HCT116 (cell line): ENCODE data around the gene NUDT16L1. TPM values are rescaled to one million over a fixed set of nuclear protein-coding genes. Genes with fewer than 3 reads are reported as not detected.

Experiments used
- ATAC-seq: fragments of 200-7000 bp; cut with Tn5 transposase; 2 replicates; pipeline ENCODE4 v1.9.1; 2020; ENCODE audit warnings: mild to moderate bottlenecking, moderate library complexity
- BruUV-seq: library from RNA; stranded (reverse); fragments of 400-500 nt; replicated peaks from 2 replicates; lab custom pipeline; 2021; lab: Mats Ljungman, UMichigan
- CTCF ChIA-PET: fragments of 300-600 bp; sonication (Branson Sonifier 250); formaldehyde crosslinking; loops from one replicate; lab custom pipeline; 2021; ENCODE audit warnings: antibody characterized with exemption; lab: Charles Lee
- POLR2A ChIA-PET: fragments of 300-600, 350-600 bp; sonication (Branson Sonifier 250); formaldehyde crosslinking; loops from one replicate; lab custom pipeline; 2021; ENCODE audit warnings: antibody characterized with exemption; lab: Charles Lee
- RAD21 ChIA-PET, 2 experiments: fragments of 300-600 bp; sonication (Branson Sonifier 250); formaldehyde crosslinking; loops; one replicate each; lab custom pipeline; 2023; ENCODE audit warnings: low total read pairs in 2 of 2; ENCODE audit not compliant: uncharacterized antibody in 2 of 2, unreplicated experiment in 2 of 2, low non-redundant PET in 1 of 2; lab: Charles Lee
- DNase-seq: peaks from one replicate; pipeline ENCODE4 v3.0.0-alpha.2; 2010; ENCODE audit warnings: low read depth, low spot score
- H2AFZ ChIP-seq: fragments of 200-600 bp; shearing (Covaris generic), sonication (generic); 2 replicates; pipeline ENCODE4 v1.6.1; 2017; ENCODE audit warnings: low read depth, mixed run types, mixed read lengths, antibody characterized with exemption, low read length; ENCODE audit not compliant: poor library complexity, severe bottlenecking
- H3K27ac ChIP-seq: 2 replicates; pipeline ENCODE4 v1.5.1; 2012; ENCODE audit warnings: low read depth, low read length
- H3K27me3 ChIP-seq: fragments of 200-600 bp; sonication (generic); 2 replicates; pipeline ENCODE4 v1.6.1; 2016; ENCODE audit warnings: mixed run types, low read length, mixed read lengths; ENCODE audit not compliant: insufficient read depth
- H3K36me3 ChIP-seq, 2 experiments: fragments of 200-500 bp in 1 of 2; fragments of 200-600 bp in 1 of 2; sonication (Bioruptor generic) in 1 of 2; sonication (generic) in 1 of 2; 2 replicates each; pipeline versions ENCODE4 v1.5.1 to v1.6.1; 2014 to 2016; ENCODE audit warnings: low read length in 2 of 2, inconsistent platforms in 1 of 2, mixed read lengths in 1 of 2, mixed run types in 1 of 2; ENCODE audit not compliant: insufficient read depth in 2 of 2, control insufficient read depth in 1 of 2
- H3K4me1 ChIP-seq, 2 experiments: fragments of 200-600 bp in 1 of 2; sonication (generic) in 1 of 2; 2 replicates each; pipeline versions ENCODE4 v1.5.1 to v1.6.1; 2012 to 2017; ENCODE audit warnings: low read length in 2 of 2, inconsistent platforms in 1 of 2, mild to moderate bottlenecking in 1 of 2, mixed read lengths in 1 of 2, mixed run types in 1 of 2, moderate library complexity in 1 of 2; ENCODE audit not compliant: insufficient read depth in 2 of 2, control insufficient read depth in 1 of 2
- H3K4me2 ChIP-seq: fragments of 200-600 bp; sonication (generic); 2 replicates; pipeline ENCODE4 v1.6.1; 2017; ENCODE audit warnings: mixed run types, low read length, mixed read lengths
- H3K4me3 ChIP-seq, 2 experiments: fragments of 200-600 bp in 1 of 2; sonication (generic) in 1 of 2; replicated peaks in 1 of 2; 2 replicates each; pipeline ENCODE4 v1.5.1; 2011 to 2016; ENCODE audit warnings: low read length in 2 of 2, control low read depth in 1 of 2, low read depth in 1 of 2, mild to moderate bottlenecking in 1 of 2, mixed read lengths in 1 of 2, mixed run types in 1 of 2
- H3K79me2 ChIP-seq: fragments of 200-600 bp; sonication (generic); 2 replicates; pipeline ENCODE4 v1.6.1; 2017; ENCODE audit warnings: mild to moderate bottlenecking, mixed run types, low read length, moderate library complexity, mixed read lengths; ENCODE audit not compliant: insufficient read depth
- H3K9ac ChIP-seq: fragments of 200-600 bp; sonication (generic); 2 replicates; pipeline ENCODE4 v1.6.1; 2016; ENCODE audit warnings: low read length, mixed read lengths
- H3K9me2 ChIP-seq: fragments of 200-600 bp; sonication (generic), shearing (Covaris generic); 2 replicates; pipeline ENCODE4 v1.6.1; 2017; ENCODE audit warnings: mixed run types, mild to moderate bottlenecking, moderate library complexity; ENCODE audit not compliant: insufficient read depth
- H3K9me3 ChIP-seq, 2 experiments: fragments of 200-500 bp in 1 of 2; fragments of 200-600 bp in 1 of 2; sonication (Bioruptor generic) in 1 of 2; sonication (generic) in 1 of 2; 2 replicates each; pipeline ENCODE4 v1.6.1; 2014 to 2017; ENCODE audit warnings: low read length in 2 of 2, mixed read lengths in 2 of 2, inconsistent platforms in 1 of 2, low read depth in 1 of 2, mild to moderate bottlenecking in 1 of 2, mixed run types in 1 of 2, moderate library complexity in 1 of 2; ENCODE audit not compliant: control insufficient read depth in 1 of 2, insufficient read depth in 1 of 2
- H4K20me1 ChIP-seq: fragments of 200-600 bp; sonication (generic), shearing (Covaris generic); 2 replicates; pipeline ENCODE4 v1.6.1; 2017; ENCODE audit warnings: mixed run types, mild to moderate bottlenecking, moderate library complexity; ENCODE audit not compliant: insufficient read depth
- CBX3 ChIP-seq: IDR thresholded peaks from 2 replicates; pipeline ENCODE4 v1.6.1; 2012; ENCODE audit warnings: low read depth
- CEBPB ChIP-seq: IDR thresholded peaks from 2 replicates; pipeline ENCODE4 v1.6.1; 2012; ENCODE audit warnings: low read depth
- EZH2 ChIP-seq: fragments of 200-600 bp; sonication (generic); IDR thresholded peaks from 2 replicates; pipeline ENCODE4 v1.6.1; 2017; ENCODE audit warnings: antibody characterized with exemption, mixed run types
- FOSL1 ChIP-seq: IDR thresholded peaks from 2 replicates; pipeline ENCODE4 v1.6.1; 2012; ENCODE audit warnings: low read depth
- RAD21 ChIP-seq: IDR thresholded peaks from 2 replicates; pipeline ENCODE4 v1.6.1; 2012; ENCODE audit warnings: low read depth, mild to moderate bottlenecking
- SIN3A ChIP-seq: IDR thresholded peaks from 2 replicates; pipeline ENCODE4 v1.6.1; 2012; ENCODE audit warnings: low read depth
- SP1 ChIP-seq: IDR thresholded peaks from 2 replicates; pipeline ENCODE4 v1.6.1; 2012; ENCODE audit warnings: low read depth
- SRF ChIP-seq: IDR thresholded peaks from 2 replicates; pipeline ENCODE4 v1.6.1; 2012; ENCODE audit warnings: low read depth
- ZNF274 ChIP-seq: fragments of 200-500 bp; sonication (Bioruptor generic); IDR thresholded peaks from 2 replicates; pipeline ENCODE4 v1.6.1; 2014; ENCODE audit warnings: mild to moderate bottlenecking, low read depth, low read length, inconsistent platforms
- intact Hi-C: fragments of 100-400 bp; cut with micrococcal nuclease; formaldehyde crosslinking; loops from 2 replicates; pipeline ENCODE4 v1.10.0; 2022
- total RNA-seq: library from RNA; stranded (reverse); gene quantifications from one replicate; pipeline ENCODE4 v1.2.1, GENCODE V29; 2021; ENCODE audit not compliant: unreplicated experiment
- TF ChIP-seq, protein P1 (sequence below): IDR thresholded peaks from 2 replicates; pipeline ENCODE4 v1.6.1; 2011; ENCODE audit warnings: mild to moderate bottlenecking, low read length, moderate library complexity; ENCODE audit not compliant: insufficient replicate concordance; ENCODE audit errors: extremely low read depth
- TF ChIP-seq, protein P2 (sequence below): IDR thresholded peaks from 2 replicates; pipeline ENCODE4 v1.6.1; 2012; ENCODE audit warnings: low read depth

Gene NUDT16L1
- total RNA-seq, 1 experiment from 2014 or later, result 23.4 TPM

GRCh38 chr16:4656221-4656620 is 37.1 kb upstream of the NUDT16L1 start:
- TF ChIP-seq CBX3, result no peak
- no peak for TF ChIP-seq RAD21
- TF ChIP-seq, protein P1, sequence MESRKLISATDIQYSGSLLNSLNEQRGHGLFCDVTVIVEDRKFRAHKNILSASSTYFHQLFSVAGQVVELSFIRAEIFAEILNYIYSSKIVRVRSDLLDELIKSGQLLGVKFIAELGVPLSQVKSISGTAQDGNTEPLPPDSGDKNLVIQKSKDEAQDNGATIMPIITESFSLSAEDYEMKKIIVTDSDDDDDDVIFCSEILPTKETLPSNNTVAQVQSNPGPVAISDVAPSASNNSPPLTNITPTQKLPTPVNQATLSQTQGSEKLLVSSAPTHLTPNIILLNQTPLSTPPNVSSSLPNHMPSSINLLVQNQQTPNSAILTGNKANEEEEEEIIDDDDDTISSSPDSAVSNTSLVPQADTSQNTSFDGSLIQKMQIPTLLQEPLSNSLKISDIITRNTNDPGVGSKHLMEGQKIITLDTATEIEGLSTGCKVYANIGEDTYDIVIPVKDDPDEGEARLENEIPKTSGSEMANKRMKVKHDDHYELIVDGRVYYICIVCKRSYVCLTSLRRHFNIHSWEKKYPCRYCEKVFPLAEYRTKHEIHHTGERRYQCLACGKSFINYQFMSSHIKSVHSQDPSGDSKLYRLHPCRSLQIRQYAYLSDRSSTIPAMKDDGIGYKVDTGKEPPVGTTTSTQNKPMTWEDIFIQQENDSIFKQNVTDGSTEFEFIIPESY, result no peak
- TF ChIP-seq SP1, result no peak
- TF ChIP-seq EZH2, result no peak
- TF ChIP-seq CEBPB, result no peak
- TF ChIP-seq FOSL1, result no peak
- TF ChIP-seq SRF, result no peak
- TF ChIP-seq SIN3A, result no peak
- TF ChIP-seq, protein P2, sequence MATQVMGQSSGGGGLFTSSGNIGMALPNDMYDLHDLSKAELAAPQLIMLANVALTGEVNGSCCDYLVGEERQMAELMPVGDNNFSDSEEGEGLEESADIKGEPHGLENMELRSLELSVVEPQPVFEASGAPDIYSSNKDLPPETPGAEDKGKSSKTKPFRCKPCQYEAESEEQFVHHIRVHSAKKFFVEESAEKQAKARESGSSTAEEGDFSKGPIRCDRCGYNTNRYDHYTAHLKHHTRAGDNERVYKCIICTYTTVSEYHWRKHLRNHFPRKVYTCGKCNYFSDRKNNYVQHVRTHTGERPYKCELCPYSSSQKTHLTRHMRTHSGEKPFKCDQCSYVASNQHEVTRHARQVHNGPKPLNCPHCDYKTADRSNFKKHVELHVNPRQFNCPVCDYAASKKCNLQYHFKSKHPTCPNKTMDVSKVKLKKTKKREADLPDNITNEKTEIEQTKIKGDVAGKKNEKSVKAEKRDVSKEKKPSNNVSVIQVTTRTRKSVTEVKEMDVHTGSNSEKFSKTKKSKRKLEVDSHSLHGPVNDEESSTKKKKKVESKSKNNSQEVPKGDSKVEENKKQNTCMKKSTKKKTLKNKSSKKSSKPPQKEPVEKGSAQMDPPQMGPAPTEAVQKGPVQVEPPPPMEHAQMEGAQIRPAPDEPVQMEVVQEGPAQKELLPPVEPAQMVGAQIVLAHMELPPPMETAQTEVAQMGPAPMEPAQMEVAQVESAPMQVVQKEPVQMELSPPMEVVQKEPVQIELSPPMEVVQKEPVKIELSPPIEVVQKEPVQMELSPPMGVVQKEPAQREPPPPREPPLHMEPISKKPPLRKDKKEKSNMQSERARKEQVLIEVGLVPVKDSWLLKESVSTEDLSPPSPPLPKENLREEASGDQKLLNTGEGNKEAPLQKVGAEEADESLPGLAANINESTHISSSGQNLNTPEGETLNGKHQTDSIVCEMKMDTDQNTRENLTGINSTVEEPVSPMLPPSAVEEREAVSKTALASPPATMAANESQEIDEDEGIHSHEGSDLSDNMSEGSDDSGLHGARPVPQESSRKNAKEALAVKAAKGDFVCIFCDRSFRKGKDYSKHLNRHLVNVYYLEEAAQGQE, result no peak
- no peak for TF ChIP-seq ZNF274
- TF ChIP-seq, all 23 proteins: peak for 0
- ChIA-PET CTCF (no interaction called here), RAD21 (no interaction called here), POLR2A (no interaction called here)
- no peaks in the 10 kb centered on the region for H3K27me3 ChIP-seq
- H2AFZ ChIP-seq, result no peak overlapping the region
- intact Hi-C loops, result loop anchor here (10.0 kb wide), 1 partner anchor 141 kb away; no protein-coding TSS in a partner anchor
- no peak overlapping the region for H3K4me2 ChIP-seq
- no peaks in the 10 kb centered on the region for H3K9me3 ChIP-seq
- H3K4me1 ChIP-seq, result no peaks in the 10 kb centered on the region
- no peak overlapping the region for H3K27ac ChIP-seq
- no peaks in the 10 kb centered on the region for H3K79me2 ChIP-seq
- no peaks in the 10 kb centered on the region for H4K20me1 ChIP-seq
- peaks cover 0 to 15% of the 10 kb centered on the region in 2 experiments; a peak in 2 of 4 replicates for H3K36me3 ChIP-seq
- H3K9ac ChIP-seq, result no peak overlapping the region
- BruUV-seq, result no TSS peak
- H3K9me2 ChIP-seq, result no peaks in the 10 kb centered on the region
- H3K4me3 ChIP-seq, result no peak overlapping the region
- no peak for DNase-seq
- ATAC-seq, result no peak
